ENCODE data around the gene COL25A1. TPM values are rescaled to one million over a fixed set of nuclear protein-coding genes. Genes with fewer than 3 reads are reported as not detected.

COL25A1 gene
- total RNA-seq, 4 donors from 2014 or later, result 0.06 to 0.53 (median 0.23) TPM

- intact Hi-C loops (cut with DNase I), result no loop called here
- Histone ChIP-seq H3K27me3 (no peaks in the 10 kb centered on the region), H3K27ac (no peak overlapping the region), H3K4me3 (no peak overlapping the region), H3K9me3 (no peaks in the 10 kb centered on the region), H3K4me1 (no peaks in the 10 kb centered on the region), H3K36me3 (no peaks in the 10 kb centered on the region)
- no peak for TF ChIP-seq CTCF (IDR thresholded peaks at IDR 0.05)
- no peak for TF ChIP-seq POLR2A (IDR thresholded peaks at IDR 0.05)
- 58% methylated on average over 3 of the region's 3 CpGs for WGBS, 2 donors
- DNase-seq, result no peak
Measured at GRCh38 chr4:109179061-109179460, 123.4 kb downstream of the COL25A1 start.

GRCh38 chr4:109177096-109177810, 125.2 kb downstream of the COL25A1 start:
- Histone ChIP-seq H3K4me3 (no peak overlapping the region), H3K27ac (no peak overlapping the region), H3K9me3 (no peaks in the 10 kb centered on the region), H3K36me3 (no peaks in the 10 kb centered on the region), H3K4me1 (no peaks in the 10 kb centered on the region), H3K27me3 (no peaks in the 10 kb centered on the region)
- TF ChIP-seq POLR2A (IDR thresholded peaks at IDR 0.05) (no peak), CTCF (IDR thresholded peaks at IDR 0.05) (no peak)
- WGBS, 2 donors, result 67 to 76% methylated on average over 6 of the region's 6 CpGs
- DNase-seq, result no peak
- intact Hi-C loops (cut with DNase I), result no loop called here

- no peak for TF ChIP-seq POLR2A (IDR thresholded peaks at IDR 0.05)
- no peak for TF ChIP-seq CTCF (IDR thresholded peaks at IDR 0.05)
- H3K4me3 ChIP-seq, result no peak overlapping the region
- H3K36me3 ChIP-seq, result no peaks in the 10 kb centered on the region
- no peaks in the 10 kb centered on the region for H3K9me3 ChIP-seq
- H3K4me1 ChIP-seq, result no peaks in the 10 kb centered on the region
- DNase-seq, result no peak
- WGBS, 2 donors, result 71 to 72% methylated on average over 5 of the region's 5 CpGs
- intact Hi-C loops (cut with DNase I), result no loop called here
- H3K27ac ChIP-seq, result no peak overlapping the region
- no peaks in the 10 kb centered on the region for H3K27me3 ChIP-seq
Measured at GRCh38 chr4:109174224-109174953, 128.1 kb downstream of the COL25A1 start.

- Histone ChIP-seq H3K36me3 (no peaks in the 10 kb centered on the region), H3K27me3 (no peaks in the 10 kb centered on the region), H3K4me3 (no peak overlapping the region), H3K27ac (no peak overlapping the region), H3K9me3 (no peaks in the 10 kb centered on the region), H3K4me1 (no peaks in the 10 kb centered on the region)
- DNase-seq, result no peak
- TF ChIP-seq POLR2A (IDR thresholded peaks at IDR 0.05) (no peak), CTCF (IDR thresholded peaks at IDR 0.05) (no peak)
- 56 to 59% methylated on average over 4 of the region's 4 CpGs for WGBS, 2 donors
- intact Hi-C loops (cut with DNase I), result no loop called here
Measured at GRCh38 chr4:109172301-109172700, 130.2 kb downstream of the COL25A1 start.

GRCh38 chr4:109171070-109171469, 131.4 kb downstream of the COL25A1 start:
- intact Hi-C loops (cut with DNase I), result no loop called here
- Histone ChIP-seq H3K27ac (no peak overlapping the region), H3K4me3 (no peak overlapping the region), H3K4me1 (no peaks in the 10 kb centered on the region), H3K36me3 (no peaks in the 10 kb centered on the region), H3K27me3 (no peaks in the 10 kb centered on the region), H3K9me3 (no peaks in the 10 kb centered on the region)
- no peak for DNase-seq
- TF ChIP-seq CTCF (IDR thresholded peaks at IDR 0.05) (no peak), POLR2A (IDR thresholded peaks at IDR 0.05) (no peak)
